HG02610 (cell line): ENCODE measurements around the gene AQP12B.
"Not testable (repeated sequence)": the region's sequence is repeated elsewhere in the genome, so short reads cannot be mapped to it uniquely, and the experiment has no call there.

ENCODE experiments used
- ATAC-seq: cut with Tn5 transposase; IDR thresholded peaks from one replicate; pipeline ENCODE4 v1.9.1; 2021; ENCODE audit warnings: mild to moderate bottlenecking, moderate library complexity; ENCODE audit not compliant: unreplicated experiment

Gene AQP12B, protein sequence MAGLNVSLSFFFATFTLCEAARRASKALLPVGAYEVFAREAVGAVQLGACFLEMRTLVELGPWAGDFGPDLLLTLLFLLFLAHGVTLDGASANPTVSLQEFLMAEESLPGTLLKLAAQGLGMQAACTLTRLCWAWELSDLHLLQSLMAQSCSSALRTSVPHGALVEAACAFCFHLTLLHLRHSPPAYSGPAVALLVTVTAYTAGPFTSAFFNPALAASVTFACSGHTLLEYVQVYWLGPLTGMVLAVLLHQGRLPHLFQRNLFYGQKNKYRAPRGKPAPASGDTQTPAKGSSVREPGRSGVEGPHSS

DNA sequence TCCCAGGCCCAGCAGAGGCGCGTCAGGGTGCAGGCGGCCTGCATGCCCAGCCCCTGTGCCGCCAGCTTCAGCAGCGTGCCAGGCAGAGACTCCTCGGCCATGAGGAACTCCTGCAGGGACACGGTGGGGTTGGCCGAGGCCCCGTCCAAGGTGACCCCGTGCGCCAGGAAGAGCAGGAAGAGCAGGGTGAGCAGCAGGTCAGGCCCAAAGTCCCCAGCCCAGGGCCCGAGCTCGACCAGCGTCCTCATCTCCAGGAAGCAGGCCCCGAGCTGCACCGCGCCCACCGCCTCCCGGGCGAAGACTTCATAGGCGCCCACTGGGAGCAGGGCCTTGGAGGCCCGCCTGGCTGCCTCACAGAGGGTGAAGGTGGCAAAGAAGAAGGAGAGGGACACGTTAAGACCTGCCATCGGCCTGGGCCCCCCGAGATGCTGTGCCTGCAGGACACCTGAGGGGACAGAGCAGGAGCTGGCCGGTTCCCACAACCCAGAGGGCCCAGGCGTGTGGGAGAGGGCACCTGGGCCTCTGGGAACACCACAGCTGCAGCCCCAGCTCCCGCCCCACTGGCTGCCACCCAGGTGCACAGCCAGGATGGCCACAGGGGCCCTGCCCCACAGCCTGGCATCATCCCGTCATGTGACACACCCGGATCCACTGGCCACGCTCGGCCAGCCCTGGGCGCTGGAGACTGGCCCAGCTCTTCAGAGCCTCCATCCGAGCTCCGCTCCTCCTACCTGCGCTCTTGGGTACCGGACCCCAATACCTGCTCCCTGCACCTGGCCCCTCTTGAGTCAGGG lies at the start of gene AQP12B:
Gene AQP12B, minus strand, starts transcription at position 455 of the 794 bp plus-strand sequence. Its CDS starts 48 bp downstream, at position 407.
- not testable (repeated sequence) for ATAC-seq

DNA sequence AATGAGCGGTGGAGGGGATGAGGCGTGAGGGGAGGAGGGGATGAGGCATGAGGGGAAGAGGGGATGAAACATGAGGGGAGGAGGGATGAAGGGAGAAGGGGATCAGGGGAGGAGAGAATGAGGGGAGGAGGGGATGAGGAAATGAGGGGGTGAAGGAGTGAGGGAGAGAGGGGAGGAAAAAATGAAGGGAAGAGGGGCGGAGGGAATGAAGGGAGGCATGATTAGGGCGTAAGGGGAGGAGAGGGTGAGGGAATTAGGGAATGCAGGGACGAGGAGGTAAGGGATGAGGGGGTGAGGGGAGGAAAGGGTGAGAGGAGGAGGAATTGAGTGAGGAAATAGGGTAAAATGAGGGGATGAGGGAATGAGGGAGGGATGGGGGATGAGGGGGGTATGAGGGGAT lies 49.5 kb upstream of the AQP12B start:
- no peak for ATAC-seq

DNA sequence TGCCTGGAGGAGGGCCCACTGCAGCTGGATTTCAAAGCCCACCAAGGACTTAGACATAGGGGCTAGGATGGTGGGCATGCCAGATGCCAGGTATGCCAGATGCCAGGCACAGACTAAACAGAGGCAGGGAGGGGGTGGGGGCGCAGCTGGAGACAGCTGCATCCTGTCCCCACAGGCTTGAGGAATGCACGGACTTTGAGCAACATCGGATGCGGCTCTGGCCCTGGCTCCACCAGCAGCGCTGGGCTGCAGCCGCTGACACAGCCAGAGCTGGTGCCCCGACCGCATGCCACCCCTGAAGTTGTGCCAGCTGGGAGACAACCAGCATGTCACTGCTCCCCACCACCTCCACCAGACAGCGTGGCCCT lies 48.5 kb upstream of the AQP12B start:
- ATAC-seq, result no peak

DNA sequence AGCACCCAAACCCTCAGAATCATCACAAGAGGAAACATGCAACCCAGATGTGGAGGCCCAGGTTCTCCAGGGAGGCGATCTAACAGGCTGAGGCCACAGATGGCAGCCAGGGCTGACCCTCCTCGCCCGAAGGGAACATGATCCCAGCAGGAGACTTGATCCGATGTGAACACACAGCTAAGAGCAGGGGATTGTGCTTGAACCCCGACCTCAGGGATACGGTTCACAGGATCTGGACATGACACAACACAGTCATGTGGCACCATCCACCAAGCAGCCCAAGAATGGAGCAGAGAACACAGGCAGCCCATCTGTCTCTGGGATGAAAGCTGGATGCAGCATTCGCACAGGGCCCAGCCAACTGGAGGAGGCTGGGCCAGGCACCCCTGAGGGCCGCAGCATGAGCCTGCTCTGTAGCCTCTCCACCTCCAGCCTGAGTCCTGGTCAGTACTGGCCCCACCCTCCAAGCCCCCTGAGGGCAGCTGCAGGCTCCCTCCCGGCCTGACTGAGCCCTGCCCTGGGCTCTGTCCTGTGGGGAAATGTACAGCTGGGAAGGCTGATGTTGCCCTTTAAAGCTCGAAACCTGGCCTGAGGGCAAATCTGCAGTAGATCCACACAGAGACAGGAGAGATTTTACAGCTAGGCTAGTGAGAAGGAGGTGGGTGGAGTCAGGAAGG lies 48.0 kb upstream of the AQP12B start:
- ATAC-seq, result no peak

DNA sequence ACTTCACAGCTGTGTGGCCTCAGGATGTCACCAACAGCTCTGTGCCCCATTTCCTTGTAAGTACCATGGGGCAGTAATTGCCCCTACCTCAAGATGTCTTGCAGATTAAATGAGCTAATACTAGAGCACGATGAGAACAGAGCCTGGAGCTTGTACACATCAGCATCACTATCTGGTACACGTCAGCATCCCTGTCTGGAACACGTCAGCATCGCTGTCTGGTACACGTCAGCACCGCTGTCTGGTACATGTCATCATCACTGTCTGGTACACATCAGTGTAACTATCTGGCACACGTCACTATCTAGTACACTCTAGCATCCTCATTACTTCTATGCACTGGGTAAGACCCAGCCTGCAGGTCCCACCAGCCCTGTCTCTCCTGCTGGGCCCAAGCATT lies 46.1 kb upstream of the AQP12B start:
- no peak for ATAC-seq

DNA sequence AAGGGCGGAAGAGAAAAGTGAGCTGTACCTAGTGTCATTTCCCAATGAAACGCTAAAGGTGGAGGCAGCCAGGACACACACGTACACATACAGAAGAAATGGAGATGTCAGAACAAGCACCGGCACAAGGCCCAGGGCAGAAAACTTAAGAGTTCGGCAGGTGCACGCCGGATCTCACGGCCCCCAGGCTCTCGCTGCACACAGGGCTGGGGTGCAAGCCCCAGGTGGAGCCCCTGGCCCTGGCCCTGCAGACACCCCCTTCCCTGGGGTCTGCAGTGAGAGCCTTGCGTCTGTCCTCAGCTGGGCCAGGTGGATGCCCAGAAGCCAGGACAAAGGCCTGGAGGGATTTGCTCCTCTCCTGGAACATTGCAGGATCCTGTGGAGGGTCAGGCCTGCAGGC lies 45.7 kb upstream of the AQP12B start:
- ATAC-seq, result no peak

DNA sequence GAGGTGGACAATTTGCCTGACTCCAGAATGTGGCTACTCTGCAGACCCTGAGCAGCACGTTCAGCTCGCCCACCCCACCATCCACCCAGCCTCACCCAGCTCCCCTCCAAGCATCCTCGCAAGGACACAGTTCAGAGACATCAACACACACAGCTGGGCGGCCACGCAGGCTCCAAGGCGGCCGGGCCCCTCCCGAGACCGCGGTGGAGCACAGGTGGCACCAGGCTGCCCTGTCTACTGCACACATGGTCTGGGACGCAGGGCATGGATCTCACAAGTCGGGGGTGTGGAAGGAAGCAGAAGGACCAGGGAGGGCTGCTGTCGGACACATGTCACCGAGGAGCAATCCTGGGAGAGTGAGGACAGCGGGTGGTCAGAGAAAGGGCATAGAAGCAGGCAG lies 45.2 kb upstream of the AQP12B start:
- no peak for ATAC-seq

DNA sequence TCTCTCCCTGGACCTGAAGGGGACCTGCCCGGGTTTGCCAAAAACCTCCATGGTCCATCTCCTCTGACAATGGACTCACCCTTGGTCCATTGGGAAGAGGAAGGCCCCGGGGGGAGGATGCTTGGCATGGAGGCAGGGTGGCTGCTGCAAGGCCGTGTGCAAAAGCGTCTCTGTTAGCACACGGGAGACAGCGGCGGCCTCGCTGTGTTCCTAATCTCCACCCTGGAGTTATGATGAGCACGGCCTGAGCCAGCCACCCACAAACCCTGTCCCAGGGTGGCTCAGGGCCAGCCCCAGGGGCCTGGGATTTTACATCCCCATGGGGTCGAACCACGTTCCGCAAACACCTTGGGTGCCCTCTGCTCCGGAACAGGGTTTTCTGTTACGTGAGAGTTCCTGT lies 44.8 kb upstream of the AQP12B start:
- no peak for ATAC-seq

DNA sequence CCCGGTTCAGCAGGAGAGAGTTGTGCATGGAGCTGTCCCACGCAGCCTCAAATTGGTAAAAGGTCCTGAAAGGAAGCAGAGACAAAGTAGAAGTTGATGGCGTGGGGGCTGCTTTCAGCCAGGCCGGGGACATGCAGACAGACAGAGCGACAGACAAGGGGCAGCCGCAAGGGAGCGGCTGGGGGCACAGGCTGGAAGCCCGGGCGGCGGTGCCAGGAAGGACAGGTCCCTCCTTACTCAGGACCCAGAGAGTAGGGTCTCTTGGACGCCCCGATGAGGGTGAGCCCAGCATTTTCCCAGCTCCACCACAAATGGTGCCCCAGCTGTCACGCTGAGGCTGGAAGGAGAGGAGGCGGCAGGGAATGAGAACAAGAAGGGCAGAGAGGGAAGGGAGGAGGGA lies 44.2 kb upstream of the AQP12B start:
- no peak for ATAC-seq

DNA sequence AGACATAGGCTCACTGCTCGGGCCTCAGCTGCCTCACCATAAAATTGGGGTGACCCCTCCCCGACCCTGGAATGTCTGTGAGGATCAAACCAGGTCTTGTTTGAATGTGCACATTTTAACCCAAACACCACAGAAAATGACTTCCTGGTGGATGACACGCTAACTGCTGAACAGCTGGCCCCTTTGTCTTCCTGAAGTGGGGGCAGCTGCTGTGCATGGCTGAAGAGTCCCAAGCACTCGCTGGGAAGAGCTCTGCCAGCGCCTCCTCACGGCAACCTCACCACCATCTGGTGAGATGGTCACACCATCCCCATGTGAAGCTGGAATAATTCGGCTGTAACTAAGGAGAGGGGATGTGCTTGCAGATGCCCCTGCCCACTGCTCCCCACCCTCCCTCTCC lies 43.0 kb upstream of the AQP12B start:
- no peak for ATAC-seq

DNA sequence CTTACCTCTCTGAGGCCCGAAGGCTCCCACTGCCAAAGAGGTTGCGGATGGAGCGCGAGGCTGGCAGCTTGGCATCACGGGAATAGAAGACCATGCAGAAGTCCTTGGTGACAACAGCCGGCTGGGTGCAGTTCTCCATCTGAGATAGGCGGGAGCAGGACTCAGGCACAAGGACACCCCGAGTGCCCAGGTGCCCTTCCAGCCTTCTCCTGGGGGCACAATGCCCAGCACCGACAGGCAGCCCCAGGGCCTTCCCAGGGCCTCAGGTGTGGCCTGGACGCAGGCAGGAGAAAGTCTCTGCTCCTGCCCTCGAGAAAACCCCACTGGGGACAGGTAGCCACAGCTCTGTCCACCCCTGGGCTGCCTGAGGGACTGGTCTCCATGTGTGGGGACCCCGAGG lies 42.6 kb upstream of the AQP12B start:
- ATAC-seq, result no peak

DNA sequence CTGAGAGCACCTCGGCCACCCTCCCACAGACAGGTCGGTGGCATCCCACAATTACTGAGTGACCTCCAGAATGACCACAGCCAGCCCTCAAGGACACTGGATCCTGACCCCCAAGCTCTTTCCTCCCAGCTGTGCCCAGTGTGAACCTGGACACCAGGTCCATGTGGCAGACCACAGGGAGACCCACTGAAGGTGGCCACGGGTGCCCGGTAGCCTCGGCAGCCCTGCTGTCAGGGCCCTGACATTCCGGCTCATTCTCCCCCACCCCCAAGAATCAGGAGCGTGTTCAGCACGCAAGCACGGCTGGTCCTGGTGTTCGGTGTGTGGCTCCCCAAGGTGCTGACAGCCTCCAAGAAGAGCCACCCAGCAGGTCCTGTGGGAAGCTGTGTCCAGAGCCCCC lies 41.7 kb upstream of the AQP12B start:
- ATAC-seq, result no peak

DNA sequence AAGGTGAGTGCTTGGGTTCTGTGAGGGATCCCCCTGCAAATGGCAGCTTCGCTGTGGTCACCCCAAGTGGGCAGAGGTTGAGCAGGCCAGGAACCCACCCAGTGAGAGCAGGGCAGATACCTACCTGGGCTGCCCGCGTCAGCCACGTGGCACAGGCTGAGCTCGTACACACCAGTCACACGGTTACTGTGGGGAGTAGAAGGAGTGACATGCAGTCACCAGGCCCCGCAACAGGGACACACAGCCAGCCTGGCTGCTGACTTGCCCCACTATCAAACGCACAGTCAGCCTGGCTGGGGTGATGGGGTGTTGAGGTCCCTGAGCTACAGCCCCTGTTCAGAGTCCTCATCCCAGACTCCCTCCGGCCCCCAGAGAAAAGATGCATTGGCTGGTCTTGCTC lies 41.2 kb upstream of the AQP12B start:
- ATAC-seq, result no peak

DNA sequence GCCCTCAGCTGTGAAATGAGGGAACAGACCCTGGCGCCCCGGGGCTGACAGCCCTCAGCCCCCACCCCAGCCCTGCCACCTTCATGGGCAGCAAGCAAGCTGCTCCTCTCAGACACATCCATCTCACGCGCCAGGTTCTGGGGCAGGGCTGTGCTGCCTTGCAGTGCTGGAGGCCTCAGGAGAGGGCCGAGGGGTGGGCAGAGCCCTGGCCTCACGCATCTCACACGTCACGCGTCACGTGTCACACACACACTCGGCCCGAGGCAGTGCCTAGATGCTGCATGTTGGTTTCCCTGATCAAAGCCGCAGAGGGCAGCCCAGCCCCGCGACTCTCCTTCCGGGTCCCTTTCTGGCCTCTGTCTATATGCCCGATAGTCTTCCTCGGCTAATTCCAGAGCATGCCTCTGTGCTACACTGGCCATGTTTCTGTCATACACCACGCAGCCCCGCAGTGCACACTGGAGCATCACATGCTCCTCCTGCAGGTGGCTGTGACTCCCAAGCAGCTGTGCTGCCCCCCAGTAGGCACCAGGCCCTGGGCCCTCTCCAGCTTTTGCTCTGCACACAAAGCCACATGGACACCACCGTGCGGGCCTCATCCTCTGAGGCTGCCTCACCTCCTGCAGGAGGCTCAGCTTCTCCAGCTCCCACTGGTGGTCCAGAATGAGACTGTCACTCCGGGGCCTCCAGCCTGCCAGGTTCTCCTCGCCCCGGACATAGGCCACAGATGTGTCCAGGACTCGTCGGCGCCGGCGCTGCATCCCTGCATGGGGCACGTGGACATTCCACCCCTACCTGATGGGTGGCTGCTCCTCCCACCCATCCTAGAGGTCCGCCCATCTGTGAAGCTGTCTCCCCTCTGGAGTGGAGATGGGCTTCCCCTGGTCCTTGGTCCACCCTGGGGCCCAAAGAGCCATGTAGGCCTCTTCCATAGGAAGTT lies 40.4 kb upstream of the AQP12B start:
- no peak for ATAC-seq

DNA sequence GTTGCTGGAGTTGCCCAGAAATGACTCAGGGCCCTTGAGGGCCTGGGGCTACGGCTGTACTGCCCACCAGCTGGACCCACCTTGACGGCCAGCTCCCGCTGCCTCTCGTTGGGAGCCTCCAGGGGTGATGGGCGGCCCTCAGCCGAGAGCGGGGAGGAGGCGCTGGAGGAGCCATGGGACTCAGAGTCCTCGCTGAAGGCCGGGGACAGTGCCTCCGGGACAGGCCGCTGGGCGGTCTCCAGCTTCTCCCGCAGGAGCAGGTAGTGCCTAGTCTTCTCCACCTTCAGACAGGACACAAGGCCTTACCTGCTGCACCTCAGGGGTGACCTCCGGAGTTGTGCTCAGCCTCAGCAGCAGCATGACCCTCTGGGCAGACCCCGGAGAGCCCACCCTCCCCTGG lies 39.7 kb upstream of the AQP12B start:
- no peak for ATAC-seq

DNA sequence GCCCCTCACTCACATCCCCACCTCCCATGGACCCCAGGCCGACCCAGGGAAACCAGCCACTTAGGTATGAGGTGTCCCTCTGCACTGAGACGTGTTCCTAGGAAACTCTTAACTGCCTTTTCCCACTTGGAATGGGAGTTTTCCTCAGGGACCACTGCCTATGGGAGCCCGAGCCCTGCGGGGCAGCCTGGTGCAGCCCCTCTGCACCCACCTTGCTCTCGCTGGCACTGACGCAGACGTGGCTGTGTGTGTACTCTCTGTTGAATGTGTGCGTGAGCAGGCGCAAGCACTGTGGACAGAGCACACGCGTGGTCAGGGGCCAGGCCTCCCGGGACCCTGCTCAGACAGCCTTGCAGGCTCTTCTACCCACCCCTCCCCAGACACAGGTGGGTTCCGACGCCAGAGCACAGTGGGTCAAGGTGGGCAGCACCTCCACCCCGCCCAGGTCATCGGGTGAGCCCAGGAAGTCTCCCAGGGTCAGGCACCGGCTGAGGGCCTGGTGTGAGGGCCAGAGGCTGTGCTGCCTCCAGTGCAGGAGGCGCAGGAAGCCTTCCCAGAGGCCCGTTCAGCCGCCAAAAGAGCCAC lies 39.0 kb upstream of the AQP12B start:
- ATAC-seq, result no peak

DNA sequence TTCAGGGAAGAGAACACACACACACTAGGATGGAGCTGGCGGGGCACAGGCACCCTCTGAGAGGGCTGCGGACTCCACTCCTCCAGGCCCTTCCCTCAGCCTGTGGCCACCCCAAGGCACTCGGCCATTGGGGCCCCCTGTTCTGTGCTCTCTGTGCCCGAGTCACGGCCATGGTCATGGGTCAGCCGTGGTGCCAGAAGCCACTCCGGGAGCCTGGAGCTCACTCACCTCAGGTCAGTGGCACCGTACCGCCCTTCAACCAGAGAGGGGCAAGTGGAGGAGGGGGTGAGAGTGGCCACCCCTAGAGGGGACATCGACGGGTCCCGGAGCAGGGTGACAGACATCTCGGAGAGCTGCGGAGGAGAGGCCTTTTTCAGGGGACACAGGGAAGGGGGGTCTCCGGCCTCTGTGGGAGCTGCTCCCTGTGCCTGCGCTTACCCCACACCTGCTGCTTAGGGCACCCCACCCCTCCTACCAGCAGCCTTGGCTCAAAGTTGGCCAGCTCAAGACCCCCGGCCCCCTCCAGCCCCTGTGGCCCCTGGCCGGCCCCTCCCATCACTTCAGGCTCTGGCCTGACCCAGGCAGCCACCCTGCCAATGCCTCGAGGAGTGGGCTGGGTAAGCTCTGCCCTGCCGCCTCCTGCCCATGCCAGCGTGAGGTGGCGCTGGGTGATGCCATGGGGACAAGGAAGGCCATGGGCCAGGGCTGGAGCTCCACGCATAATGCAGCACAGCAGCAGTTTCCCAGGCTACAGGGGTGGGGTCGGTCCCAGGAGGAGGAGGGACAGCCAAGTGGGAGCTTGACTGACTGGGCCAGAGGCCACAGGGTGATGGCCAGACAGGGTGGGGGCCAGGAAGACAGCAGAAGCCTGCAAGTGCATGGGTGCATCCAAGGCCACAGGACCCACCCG lies 38.3 kb upstream of the AQP12B start:
- ATAC-seq, result no peak

DNA sequence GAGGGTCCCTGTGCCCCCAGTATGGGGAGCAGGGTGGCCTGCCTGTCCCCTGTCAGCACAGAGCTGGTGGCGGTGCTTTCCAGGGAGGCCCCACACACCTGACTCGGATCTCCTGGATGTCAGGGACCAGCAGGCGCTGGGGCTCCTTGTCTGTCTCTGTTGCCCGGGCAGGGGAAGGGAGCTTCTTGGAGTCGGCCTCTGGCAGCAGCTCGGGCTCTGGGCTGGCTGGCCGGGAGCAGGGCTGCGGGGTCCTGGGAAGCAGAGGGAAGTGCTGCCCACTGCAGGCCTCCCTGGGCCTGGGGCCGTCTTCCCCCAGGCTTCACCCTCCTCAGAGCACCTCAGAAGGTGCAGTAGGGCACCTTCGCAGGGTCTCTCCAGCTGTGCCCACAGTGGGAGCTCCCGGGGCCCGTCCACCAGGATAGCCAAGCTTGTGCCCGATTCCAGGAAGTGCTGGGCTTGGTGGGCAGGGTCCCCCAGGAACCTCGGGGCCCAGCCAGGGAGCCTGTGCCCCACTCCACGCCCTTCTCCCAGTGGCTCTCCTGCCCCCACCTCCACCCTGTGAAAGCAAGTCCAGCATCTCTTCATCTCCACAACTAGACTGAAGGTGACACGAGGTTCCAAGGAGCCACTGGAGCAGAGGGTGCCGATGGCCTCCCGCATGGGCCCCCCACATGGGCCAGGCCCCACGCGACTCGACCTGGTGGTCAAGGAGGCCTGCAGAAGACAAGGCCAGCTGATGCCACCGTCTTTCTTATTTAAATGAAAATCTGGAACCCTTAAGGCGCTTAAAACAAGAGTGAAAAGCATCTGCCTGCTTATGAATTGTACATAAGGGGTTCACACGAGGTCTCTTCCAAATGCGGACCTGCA lies 37.2 kb upstream of the AQP12B start:
- no peak for ATAC-seq
